SH-SY5Y (cell line): ENCODE results near the gene SLC31A1.

ENCODE experiments used
- GATA2 ChIP-seq: IDR thresholded peaks from 2 replicates; pipeline ENCODE4 v1.6.1; 2011; ENCODE audit warnings: mild to moderate bottlenecking, low read depth, low read length
- GATA3 ChIP-seq: IDR thresholded peaks from 2 replicates; pipeline ENCODE4 v1.6.1; 2011; ENCODE audit warnings: low read depth, mild to moderate bottlenecking, low read length, moderate library complexity

SLC31A1 gene

DNA sequence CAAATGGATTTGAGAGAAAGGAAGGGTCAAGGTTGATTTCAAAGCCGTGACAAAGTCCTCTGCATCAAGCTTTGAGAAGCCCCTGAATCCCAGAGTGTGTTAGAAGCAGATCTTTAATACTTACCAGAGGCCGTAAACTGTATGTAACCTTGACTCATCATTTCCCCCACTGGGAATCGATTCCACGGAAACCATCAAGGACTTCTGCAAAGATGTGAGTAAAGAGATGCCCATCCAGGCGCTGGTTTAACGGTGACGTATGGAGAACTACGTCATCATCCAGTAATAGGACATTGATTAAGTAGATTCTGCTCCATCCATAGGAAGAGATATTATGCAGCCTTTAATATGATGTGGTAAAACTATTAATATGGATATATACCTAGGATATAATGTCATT lies 80.2 kb downstream of the SLC31A1 start:
- TF ChIP-seq GATA2: no peak
- TF ChIP-seq GATA3: no peak

DNA sequence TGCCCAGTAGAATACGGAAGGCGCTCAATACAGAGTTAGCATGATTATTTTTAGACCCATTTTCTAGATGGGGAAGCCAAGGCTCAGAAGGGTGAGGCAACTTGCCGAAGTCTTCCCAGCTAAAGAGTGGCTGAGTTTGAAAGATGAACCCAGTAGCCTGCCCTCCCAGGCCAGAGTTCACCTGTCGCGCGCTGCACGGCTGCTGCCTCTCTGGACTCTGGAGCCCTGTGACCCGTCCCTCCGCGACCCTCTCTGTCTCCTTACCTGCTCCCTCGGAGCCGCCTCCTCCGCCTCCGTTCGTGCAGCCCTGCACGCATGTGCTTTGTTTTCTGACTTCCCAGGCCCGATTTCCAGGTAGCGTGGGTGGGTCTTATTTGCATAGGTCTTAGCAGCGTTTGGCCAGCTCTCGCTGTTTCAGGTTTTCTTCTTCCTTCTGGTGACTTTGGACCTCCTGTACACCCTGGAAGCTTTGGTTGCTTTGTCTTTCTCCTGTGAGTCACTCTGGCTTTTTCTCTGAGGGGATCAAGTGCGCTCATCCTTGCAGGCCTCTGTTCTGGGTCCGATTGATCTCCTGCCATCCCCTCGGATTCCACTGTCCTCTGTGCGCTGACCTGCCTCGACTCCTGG lies 81.6 kb downstream of the SLC31A1 start, which contains the start of gene RNF183:
Gene RNF183, minus strand, starts transcription at position 585 of the 627 bp plus-strand sequence. CDS start 5,192 bp downstream, outside the sequence.
- TF ChIP-seq GATA3: no peak
- TF ChIP-seq GATA2: no peak

DNA sequence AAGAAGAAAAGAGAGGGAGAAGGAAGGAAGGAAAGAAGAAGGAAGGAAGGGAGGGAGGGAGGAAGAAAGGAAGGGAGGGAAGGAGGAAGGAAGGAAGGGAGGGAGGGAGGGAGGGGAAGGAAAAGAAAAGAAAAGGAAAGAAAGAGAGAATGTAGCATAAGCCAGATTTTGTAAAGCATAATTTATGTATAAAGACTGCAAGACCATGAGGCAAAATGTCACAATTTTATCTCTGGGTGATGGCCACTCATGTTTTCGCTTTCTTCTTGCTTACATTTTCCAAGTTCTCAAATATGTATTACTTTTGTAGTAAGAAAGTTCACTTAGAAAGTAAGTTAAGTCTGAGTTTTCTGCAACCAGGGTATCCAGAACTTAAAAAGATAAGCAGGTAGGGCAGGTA lies 85.2 kb downstream of the SLC31A1 start:
- TF ChIP-seq GATA2 (no peak), GATA3 (no peak)

DNA sequence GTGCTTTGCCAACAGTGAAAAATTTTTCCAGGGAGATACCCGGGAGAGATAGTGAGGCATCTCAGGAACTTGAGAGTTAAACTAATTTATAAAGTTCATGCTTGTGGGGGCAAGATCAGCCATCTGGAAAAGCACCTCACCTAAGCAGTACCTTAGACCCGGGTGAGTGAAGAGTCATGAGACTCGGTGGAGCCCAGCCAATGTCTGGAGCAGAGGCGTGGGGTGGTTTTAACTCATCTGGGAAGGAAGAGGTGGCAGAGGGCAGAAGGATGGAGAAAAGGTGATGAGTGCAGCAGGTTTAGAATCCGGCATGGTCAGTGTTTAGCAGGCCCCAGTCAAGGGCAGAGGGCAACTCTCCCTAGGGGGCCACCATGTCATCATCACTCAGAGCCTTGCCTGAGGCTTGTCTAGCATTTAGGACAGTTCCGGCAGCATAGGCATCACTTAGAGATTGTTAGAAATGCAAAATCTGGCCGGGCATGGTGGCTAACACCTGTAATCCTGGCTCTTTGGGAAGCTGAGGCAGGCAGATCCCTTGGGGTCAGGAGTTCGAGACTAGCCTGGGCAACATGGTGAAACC lies 86.1 kb downstream of the SLC31A1 start:
- TF ChIP-seq GATA3 (no peak), GATA2 (no peak)

DNA sequence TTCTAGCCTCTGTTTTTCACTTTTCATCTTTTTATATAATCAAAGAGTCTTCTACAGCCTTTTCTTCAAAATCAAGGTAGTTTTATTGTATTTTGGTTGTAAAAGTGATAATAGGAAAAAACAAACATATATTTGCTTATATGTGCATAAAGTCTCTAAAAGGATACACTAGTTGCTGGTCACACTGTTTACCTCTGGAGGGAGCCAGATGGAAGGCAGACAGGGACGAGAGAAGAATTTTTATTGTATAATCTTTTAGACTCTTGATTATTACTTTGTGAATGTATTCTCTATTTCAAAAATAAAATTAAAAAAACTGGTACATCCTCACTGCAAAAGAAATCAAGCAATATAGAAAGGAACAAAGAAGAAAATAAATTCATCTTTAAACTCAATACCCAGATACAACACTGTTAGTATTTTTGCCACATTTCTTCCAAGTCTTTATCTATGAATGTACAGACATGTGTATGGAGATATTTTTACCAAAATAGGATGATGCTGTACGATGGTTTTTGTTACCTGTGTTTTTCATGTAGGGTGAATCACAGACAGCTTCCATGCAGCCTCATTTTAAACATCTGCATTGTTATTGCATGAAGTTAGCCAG lies 88.0 kb downstream of the SLC31A1 start:
- TF ChIP-seq GATA3 (no peak), GATA2 (no peak)

DNA sequence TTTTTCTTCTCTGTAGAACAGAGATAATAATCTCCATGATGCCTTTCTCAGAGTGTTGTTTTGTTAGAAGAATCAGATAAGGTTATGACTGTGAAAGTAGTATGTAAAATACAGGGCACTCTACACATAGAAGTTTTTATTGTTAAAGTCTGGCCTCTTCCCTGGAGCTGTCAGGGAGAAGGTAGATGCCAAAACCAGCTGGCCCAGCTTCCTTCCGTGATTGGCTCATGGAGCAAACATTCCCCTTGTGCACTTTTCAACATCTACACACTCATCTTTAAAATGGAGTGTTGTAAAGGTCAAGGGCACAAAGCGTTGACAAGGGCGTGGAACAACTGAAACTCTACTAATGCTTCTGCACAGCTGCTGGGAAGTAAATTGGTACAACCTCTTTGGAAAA lies 89.2 kb downstream of the SLC31A1 start:
- TF ChIP-seq GATA2: no peak
- TF ChIP-seq GATA3: no peak

DNA sequence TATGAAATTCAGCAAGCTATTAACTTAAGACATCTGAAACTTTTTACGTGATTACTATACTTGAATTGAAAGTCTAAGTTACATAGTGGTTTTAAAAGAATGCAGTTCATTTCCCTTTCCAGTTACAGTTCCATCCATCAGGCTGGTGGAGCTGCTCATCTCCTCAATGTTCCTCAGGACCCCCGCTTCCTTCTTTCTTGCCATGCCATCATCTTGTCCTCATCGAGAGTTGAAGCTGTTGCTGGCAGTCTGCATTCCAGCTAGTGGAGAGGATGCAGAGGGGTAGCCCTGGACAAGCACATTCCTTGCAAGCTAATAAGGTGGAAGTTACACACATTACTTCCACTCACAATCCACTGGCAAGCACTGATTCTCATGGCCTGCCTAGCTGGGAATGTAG lies 90.6 kb downstream of the SLC31A1 start:
- TF ChIP-seq GATA2: no peak
- no peak for TF ChIP-seq GATA3

DNA sequence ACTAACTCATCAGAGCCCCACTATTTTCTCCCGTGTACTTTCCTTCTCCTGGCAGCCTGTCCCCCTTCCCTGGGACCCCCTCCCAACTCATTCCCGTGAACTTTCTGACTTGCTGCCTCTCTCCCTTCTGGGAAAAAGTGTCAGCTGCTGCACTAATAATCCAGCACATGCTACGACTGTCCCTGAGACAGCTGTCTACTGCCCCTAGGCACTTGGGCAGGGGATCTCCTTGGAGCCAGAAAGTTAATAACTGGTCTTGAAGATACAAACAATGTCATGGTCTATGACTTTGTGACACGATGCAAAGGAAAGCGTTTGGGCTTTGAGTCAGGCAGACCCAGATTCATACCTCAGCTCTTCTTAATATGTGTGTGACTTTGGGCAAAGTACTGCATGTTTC lies 91.9 kb downstream of the SLC31A1 start:
- TF ChIP-seq GATA3: no peak
- no peak for TF ChIP-seq GATA2
